Effector CD4-positive, alpha-beta T cell (primary cell): Measurements from ENCODE around the gene TOR4A.

ENCODE experiments used
- DNase-seq: peaks from one replicate; pipeline ENCODE4 v3.0.0-alpha.2; 2020

Gene TOR4A

DNA sequence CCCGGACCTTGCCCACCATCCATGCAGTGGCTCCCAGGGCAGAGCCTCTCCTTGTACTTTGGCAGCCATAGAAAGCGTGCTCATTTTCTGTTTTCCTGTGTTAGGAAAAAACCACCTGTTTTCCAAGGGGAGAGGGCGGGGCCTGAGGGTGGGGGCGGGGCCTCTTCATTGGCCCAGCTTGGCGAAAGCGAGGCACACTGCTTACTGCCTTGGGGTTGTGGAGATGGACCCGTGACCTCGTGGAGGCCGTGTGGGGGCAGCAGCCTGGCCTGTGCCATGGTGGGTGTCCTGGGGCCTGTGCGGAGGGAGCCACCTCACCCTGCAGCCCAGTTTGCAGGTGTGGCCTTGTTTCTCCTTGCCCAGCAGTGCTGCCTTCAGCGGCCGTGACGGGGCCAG is 4.4 kb upstream of the TOR4A start:
- DNase-seq = no peak

DNA sequence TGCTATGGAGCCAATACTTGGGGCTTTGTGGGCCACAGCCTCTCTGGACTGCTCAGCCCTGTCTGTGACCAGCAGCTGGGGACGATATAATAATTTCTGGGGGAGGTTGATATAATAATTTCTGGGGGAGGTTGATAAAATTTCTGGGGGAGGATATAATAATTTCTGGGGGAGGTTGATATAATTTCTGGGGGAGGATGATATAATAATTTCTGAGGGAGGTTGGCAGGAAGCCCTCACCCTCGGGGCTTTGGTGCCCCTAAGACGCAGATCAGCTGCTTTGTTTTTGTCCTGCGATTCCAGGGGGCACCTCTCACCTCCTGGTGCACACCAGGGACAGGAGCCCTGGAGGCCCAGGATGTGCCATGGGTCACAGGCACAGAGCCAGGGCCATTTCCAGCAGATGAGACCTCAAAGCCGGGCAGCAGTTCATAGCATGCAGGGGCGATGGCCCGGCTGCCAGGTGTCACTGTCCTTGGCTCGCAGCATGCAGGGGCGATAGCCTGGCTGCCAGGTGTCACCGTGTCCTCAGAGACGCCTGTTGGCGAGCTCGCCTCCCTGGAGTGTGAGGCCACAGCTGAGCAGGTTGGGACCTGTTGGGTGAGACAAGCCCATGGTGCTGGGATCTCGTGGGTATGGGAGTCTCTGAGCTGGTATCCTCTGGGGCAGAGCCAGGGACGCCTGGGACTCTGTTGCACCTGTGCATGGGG is 3.8 kb upstream of the TOR4A start:
- DNase-seq = no peak

DNA sequence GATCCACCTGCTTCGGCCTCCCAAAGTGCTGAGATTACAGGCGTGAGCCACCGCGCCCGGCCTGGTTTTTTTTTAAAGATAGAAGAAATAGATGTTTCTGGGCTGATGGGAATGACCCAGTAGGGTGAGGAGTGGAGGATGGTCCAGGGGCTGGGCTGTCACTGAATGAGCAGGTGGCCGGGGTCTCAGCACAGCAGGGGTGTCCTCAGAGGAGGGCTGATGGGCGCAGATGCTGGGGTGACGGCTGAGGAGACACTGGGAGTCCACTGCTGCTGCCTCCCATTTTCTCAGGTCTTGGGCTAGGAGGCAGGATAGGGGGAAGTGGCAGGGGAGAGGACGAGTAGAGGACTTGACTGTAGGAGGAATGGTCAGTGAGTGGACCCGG is 2.3 kb upstream of the TOR4A start:
- no peak for DNase-seq

DNA sequence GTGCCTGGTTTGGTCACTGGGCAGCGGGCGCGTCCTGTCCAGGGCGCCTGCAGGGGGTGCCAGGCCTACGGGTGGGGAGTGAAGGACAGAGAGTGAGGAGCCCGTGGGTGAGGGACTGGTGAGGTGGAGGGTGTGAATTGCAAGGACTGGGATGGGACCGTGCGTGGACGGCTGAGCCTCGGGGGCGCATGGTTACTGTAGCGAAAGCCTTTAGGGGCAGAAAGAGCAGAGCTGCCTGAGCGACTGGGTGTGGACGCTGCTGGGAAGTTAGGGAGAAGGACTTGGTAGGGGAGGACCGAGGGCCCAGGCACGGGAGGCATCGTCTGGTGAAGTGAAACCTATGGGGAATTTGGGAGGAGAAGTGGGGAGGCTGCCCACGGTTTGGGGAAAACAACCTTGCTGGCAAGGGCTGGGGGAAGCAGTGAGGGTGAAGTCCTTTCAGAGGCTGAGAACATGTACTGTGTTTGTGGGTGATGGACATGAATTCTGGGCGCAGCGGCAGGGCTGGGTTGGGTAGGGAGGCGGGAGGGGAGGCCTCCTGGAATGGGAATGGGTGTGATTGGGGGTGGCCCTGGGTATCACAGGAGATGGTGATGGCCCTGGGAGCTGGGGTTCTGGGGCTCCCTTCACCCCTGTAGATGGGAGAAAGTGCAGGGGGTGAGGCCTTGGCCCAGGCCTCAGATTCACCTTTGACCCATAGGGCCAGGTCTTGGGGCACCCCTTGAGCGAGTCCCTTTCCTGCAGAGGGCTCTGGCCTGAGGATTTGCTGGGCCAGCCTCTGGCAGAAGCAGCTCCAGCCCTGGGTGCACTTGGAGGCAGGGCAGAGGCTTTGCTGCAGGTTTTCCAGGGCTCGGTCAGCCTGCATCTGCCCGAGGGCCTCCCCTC is 1.7 kb upstream of the TOR4A start:
- DNase-seq = no peak

DNA sequence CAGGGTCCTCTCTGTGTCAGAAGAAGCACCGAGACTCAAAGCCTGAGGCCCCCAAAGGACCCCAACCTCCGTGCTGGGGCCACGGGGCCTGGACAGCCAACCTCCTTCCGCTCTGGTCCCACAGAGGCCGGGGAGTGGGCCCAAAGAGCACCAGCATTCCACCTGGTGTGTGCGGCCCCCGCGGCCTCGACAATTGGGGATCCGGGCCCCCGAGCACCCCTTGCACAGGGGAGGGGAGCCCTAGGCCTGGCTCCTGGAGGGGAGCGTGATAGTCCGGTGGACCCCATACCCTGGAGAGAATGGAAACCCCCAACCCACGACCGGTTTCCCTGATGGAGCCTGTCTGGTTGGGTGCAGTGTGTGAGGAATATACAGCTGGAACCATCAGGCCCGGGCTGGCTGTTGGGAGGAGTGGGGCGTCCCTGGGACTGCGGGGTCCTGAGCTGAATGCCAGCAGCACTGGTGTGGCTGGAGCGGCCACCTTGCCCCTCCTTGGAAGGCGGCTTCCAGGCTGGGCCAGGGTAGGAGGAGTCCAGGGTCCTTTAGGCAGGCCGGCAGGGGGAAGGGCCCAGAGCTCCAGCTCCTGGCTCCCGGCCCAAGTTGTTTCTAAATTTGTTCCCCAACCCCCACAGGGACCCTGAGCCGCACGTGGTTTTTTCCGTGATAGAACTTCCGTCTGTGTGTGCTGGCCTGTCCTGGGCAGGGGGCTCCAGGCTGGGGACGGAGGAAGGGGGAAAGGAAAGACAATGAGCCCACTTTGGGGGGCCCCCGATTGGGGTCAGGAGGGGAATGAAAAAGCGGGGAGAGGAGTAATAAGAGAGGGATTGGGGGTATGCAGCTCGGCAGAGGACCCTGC is 825 bp upstream of the TOR4A start:
- DNase-seq = no peak

DNA sequence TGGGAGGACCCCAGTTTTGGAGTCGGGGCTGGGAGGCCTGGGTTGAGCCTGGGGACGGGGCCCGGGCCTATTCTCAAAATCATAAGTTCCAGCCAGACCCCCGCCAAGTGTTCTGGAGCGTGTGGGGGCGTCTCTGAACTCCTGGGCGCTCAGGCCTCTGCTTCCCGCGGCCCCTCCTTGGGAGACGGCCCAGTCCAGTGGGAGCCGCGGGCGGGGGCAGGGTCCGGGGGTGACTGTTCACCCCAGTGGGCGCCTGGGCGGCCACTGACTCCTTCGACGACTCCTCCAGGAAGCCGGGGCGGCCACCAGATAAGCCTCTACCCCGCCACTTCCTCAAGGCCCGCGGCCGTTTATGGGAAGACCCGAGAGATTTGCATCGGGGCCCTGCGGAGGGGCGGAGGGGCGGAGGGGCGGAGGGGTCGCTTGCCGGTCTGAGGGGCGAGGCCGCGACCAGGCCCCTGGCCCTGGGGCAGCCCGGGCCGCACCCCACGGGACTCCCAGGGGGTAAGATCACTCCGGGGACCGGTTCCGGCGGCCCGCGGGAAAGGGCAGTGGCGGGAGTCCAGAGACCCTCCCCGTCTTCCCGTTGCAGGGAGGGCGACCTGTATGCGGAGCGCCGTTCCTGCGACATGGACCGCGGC is 655 bp downstream of the TOR4A start:
- no peak for DNase-seq

DNA sequence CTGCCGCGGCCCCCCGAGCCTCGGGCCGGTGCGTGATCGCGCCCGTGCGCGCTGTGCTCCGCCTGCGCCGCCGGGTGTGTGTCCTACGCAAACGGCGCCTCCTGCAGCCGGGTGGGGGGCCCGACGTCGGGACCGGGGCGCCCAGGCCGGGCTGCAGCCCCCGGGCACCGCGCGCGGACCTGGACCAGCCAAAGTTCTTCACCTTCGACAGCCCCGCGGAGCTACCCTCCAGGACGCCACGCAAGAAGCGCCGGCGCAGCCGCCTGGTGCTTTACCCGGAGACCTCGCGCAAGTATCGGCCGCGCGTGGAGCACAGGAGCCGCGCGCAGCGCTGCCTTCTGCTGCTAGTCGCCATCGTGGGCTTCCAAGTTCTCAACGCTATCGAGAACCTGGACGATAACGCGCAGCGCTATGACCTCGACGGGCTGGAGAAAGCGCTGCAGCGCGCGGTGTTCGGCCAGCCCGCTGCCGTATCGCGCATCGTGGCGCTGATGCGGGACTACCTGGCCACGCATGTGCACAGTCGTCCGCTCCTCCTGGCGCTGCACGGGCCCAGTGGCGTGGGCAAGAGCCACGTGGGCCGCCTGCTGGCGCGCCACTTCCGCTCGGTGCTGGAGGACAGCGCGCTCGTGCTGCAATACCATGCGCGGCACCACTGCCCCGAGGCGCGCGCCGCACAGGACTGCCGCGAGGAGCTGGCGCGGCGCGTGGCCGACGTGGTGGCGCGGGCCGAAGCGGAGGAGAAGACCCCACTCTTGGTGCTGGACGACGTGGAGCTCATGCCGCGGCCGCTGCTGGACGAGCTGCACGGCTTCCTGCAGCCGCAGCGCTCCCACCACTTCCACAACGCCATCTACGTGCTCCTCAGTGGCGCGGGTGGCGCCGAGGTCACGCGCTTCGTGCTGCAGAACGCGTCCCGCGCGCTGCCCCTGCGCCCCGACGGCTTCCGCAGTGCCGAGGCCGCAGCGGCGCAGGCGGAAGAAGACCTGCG is 1.5 kb downstream of the TOR4A start:
- no peak for DNase-seq

DNA sequence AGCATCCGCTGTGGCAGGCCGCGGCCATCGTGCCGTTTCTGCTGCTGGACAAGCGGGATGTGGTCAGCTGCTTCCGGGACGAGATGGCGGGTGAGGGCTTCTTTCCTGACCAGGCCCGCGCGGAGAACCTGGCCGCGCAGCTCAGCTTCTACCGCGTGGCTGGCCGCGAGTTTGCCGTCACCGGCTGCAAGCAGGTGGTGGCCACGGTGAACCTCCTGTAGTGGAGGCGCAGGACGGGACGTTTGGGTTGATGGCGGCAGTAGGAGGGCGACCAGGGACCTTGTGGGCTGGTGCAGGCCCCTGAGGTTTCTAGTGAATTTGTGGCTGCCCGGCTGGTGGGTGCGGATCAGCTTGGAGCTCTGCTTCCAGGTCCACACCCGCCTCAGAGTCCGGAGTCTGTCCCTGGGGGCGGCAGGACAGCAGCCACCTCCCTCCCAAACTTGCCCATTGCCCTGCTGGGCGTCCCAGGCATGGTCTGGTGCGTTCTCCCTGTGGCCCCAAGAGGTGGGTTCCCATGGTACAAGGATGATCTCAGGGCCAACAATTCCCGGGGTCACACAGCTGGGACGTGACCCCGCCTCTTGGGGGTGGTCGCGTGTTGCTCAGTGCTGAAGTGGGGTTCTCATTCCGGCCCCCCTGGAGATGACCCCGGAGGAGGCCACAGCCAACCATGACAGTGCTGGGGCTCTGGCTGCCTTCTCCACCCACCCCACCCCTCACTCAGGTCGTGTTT is 2.4 kb downstream of the TOR4A start:
- DNase-seq = no peak

DNA sequence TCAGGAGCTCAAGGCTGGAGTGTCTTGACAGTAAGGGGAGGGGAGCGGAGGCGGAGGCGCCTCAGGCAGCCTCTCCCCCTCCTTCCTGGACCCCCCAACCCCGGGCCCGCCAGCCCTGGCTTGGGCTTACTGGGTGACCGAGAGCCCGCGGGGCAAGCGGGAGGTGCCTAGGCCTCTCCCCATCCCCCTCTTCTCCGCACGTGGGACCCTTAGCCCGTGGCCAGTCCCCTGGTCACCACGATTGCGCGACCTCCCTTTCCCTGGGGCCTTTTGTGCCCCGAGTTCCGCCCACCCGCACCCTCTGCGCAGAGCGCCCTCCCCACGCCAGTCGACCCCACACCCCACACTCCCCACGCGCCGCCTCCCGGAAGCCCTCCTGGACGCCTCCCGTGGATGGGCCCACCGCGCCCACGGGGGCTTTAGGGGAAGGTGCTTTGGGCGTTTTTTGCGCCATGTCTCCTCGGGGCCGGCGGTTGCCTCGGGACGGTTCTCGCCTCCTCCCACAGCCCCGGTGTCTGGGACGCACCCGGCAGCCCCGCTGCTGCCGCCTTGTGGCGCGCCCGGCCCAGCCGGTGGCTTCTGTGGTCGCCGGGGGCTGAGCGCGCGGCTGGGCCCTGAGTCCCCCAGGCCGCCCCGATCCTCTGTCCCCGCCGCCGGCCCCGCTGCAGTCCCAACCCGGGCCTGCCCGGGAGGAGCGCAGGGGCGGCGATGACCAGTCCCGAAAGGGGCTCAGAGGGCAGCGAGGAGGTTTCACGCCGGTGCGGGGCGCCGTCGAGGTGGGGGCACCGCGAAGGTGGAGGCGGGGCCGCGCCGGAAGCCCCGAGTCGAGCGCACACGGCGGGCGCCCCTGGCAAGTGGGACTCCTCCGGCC is 3.2 kb downstream of the TOR4A start:
- DNase-seq = no peak

DNA sequence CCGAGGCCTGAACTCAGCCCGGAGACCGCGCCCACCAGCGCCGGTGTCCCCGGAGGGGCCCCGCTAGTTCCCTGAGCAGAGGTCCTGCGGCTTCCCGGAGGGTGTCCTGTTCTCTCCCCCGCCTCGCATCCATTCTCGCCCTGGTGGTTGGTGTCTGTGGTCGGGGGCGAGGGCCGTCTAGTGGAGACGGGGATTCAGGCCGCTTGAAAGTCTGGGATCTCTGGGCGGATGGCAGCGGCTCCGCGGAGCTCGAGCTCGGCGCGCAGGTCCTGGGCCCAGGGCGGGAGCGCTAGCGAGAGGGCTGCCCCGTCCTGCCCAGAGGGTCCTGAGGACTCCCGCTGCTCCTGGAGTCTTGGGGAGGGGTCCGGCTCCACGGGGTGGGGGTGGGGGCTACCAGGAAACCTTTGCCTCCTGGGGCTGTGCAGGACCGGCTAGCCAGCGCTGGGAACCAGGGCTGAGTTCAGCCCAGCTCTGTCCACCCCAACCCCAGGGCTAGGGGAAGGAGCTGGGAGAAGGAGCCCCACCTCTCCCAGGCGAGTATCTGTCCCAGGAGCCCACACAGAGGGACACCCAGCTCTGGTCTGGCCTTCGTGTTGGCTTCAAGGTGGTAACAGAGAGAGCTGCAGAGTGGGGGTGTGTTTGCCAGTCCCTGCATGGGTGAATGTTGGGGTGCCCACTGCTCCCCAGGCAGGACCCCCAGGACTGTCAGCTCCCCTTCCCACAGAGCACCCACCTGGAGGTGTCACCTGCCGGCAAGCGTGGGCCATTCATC is 4.0 kb downstream of the TOR4A start:
- no peak for DNase-seq

DNA sequence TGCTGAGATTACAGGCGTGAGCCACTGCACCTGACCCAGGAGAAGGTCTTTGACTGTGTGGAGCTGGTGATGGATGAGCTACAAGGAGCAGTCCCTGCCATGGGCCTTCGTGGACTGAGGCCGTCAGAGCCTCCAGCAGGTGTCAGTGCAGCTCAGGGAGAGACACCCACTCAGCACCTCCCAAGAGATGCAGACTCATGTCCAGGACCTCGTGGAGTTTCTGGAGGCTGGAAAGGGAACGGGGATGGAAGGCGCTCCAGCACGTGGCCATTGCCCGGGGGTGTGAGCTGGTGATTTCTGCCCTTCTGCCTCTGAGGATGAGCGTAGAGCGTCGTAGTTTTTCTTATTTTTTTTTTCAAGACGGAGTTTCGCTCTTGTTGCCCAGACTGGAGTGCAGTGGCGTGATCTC is 9.5 kb downstream of the TOR4A start:
- DNase-seq = no peak

DNA sequence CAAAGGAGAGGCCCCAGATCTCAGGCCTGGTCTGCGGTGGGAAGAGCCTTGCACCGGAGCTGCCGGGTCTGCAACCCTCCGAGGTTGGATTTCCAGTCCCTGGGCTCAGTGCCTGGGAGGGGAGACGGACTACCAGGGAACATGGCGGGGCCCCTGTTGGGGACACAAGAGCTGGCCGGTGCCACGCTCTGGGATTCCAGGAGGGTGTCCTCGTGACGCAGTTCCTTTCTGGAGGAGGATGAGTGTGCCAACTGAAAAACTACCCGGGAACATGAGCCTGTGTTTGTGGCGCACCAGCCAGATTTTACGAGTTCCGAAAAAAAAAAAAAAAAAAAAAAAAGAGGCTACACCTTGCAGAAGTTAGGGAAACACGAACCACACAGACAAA is 15.6 kb downstream of the TOR4A start:
- DNase-seq = no peak

DNA sequence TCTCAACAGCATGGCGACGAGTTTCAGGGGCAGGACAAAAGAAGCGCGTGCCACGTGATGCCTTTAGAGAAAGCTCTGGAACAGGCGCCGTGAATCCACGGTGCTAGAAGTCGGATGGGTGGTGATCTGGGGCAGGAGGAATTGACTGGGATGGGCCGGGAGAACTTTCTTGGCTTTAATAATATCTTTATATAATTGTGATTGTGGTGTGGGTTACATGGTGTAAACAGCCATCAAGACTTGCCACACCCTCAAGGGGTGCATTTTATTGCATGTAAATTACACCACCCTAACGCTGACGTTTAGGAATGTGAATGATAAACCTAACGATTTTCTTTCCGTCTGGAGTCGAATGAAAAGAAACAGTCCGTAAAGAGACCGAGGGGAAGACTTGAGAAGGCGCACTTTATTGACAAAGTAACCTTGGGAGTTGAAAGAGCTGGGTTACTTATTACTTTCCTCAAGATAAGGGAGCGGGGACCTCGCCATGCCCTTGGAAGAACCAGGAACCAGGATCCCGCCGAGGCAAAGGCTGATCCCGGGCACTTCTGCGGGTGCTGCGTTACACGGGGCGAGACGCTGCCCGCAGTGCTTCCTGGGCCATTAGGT is 16.1 kb downstream of the TOR4A start:
- DNase-seq = no peak

DNA sequence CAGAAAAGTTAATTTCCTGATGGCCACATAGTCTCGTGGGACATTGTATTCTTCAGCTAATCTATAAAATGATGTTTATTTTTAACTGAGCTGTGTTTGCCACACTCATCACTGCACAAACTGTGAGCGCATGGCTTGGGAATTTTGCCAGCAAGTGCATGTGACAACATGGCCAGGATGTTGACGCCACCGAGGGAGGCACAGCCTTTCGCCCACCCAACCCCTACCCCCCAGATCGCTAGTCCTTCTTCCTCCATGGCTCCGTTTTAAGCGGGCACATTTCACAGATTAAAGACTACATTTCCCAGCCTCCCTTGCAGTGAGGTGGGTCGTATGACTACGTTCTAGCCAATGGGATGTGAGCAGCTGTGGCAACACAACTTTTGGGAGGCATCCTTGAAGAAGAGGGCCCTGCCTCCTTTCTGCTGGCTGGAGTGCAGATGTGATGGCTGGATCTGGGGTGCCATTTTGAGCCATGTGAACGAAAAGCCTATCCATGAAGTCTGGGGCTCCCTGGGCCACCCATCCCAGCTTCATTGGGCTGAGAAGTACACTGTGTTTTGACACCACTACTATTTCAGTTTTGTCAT is 16.7 kb downstream of the TOR4A start:
- no peak for DNase-seq

DNA sequence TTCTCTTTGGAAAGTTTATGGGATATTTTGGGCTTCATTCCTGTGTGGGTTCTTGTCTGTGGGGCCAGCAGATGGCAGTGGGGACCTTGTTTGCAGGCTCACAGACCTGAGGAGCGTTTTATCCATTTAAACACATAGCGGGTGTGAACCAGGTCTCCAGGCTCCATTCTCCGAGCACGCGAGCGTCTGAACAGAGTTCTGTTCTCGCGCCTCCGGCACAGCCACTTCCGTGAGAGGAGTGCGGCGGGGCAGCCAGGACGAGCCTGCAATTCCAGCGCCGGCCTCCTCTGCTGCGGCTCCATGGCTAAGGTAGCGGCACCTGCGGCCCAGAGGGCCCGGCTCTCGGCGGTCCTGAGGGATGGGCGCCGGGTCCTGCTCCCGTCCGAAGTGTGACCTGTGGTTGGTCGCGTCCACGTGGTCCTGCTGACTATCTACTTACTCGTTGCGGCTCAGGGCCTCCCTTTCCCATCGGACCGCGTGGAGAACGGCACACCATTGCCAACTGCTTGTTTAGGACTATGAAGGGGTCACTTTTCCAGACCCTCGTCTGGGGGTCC is 17.2 kb downstream of the TOR4A start:
- DNase-seq = no peak

DNA sequence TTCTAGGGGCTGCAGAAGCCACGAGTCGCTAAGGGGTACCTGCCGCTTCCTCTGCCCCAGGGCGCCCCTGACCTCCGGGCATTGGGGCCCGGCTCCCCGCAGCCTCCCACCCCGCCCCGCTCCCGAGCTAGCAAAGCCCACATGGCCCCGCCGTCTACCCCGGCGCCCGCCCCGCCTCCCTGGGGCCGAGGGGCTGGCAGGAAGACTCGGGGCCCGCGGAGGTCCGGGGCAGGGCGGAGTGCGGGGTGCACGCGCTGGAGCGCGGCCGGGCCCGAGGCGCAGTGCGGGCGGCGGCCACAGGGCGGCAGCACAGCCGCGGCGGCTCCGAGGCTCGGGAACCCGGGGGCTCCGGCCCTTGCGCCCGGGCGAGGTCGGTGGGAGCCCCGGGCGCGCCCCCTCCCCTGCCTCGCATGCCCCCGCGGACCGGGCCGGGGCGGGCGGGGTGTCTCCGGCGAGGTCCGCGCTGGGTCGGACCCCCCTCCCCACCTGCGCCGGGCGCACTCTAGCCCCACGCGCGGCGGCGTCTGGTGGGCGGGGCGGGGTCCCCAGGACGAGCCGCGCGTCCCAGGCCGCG is 17.8 kb downstream of the TOR4A start:
- DNase-seq = peak; percentile 37

DNA sequence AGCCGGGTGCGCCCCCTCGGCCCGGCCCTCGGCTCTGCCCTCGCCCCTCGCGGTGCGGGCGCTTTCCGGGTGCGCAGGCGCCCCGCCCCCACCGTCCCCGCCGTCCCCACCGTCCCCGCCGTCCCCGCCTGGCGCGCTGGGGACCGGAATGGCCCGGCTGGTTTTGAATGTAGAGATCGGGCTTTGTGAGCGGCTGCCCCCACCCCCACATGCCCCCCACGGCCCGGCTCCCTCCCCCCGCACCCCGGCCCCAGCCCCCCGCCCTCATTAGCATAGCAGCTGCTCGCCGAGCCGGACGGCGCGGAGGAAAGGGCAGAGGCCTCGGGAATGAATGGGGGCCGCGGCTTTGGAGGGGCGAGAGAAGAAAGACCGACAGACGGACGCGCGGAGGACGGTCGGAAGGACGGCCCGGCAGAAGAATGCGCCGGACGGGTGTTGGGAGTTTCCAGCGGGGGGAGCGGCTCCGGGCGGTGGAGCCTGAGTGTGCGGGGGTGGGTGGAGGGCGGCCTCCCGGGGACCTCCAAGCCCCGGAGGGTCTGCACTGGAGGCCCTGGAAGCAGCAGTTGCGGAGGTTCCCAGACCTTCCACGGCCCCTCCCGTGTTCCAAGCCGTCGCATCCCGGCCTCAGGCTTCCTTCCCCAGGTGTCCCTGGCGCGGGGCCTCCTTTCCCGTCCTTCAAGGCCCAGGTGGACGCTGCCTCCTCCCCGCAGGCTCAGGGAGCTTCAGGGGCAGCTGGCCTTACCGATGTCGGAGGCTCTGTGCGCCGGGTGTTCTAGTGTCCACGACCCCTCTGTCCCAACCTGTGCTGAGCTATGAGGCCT is 18.5 kb downstream of the TOR4A start:
- DNase-seq = no peak
